Activated naive CD8-positive, alpha-beta T cell treated with anti-CD3 and anti-CD28 coated beads, Interleukin-2, amount 50 U/mL, for 24 hours (primary cell): Measurements from ENCODE around the gene MTAP.
A peak's percentile ranks its signal among the peaks of the same experiment; 100 is the strongest.

Source experiments
- ATAC-seq: fragments of 150-1000 bp; cut with Tn5 transposase; one replicate; pipeline ENCODE4 v1.10.0; 2021
- DNase-seq: peaks from one replicate; pipeline ENCODE4 v3.0.0; 2021
- H3K27ac Mint-ChIP-seq: one replicate; pipeline ENCODE4 v1.8.0; 2021; ENCODE audit warnings: mild to moderate bottlenecking, mixed read lengths
- H3K27me3 Mint-ChIP-seq: one replicate; pipeline ENCODE4 v1.8.0; 2021; ENCODE audit warnings: mixed read lengths
- H3K36me3 Mint-ChIP-seq: one replicate; pipeline ENCODE4 v1.8.0; 2021; ENCODE audit warnings: low read depth, mixed read lengths
- H3K4me1 Mint-ChIP-seq: one replicate; pipeline ENCODE4 v1.8.0; 2021; ENCODE audit warnings: mixed read lengths
- H3K4me3 Mint-ChIP-seq: one replicate; pipeline ENCODE4 v1.8.0; 2021; ENCODE audit warnings: mild to moderate bottlenecking, moderate library complexity, mixed read lengths
- H3K9me3 Mint-ChIP-seq: one replicate; pipeline ENCODE4 v1.8.0; 2021; ENCODE audit warnings: mixed read lengths

Gene MTAP

DNA sequence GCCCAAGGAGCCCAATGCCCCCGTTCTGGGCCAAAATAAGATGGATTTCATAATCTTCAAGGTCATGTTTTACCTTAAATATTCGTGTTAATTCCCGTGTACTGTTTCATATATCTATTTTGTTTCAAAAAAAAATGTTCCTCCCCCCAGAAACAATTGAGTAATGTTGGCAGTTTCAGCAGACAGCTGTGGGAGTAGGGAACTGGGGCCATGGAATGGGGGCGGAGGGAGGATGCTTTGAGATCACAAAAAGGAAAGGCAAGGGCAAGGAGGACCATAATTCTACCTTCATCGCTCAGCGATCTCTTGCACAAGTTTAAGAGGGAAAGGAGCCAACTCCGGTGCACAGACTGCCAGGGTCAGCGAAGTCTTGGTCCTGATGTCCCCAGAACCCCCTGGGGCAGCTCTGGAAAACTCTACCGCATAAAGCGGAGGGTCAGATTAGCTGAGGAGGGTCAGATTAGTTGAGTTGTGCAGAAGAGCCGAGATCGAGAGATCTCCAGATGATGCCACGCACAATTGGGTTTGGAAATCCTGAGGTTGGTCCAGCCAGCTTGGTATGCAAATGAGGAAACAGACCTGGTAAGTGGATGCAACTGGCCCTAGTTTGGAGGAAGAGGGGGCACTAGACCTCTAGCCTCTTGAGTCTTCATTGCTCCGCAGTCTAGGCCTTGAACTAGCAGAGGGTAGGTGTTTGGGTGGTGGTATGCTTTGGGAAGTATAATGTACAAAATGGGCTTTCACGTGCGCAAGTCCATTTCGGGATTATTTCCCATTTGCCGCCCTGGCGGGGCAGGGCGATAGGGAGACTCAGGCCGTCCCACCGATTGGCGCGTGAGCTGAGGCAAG, 167.7 kb downstream of the MTAP start:
- ATAC-seq, result no peak
- Mint-ChIP-seq H3K4me1 (peaks cover 37% of the 10 kb centered on the region), H3K4me3 (no peak overlapping the region), H3K27ac (no peak overlapping the region), H3K27me3 (peaks cover 92% of the 10 kb centered on the region), H3K36me3 (peaks cover 22% of the 10 kb centered on the region), H3K9me3 (peaks cover 27% of the 10 kb centered on the region)
- DNase-seq, result no peak

DNA sequence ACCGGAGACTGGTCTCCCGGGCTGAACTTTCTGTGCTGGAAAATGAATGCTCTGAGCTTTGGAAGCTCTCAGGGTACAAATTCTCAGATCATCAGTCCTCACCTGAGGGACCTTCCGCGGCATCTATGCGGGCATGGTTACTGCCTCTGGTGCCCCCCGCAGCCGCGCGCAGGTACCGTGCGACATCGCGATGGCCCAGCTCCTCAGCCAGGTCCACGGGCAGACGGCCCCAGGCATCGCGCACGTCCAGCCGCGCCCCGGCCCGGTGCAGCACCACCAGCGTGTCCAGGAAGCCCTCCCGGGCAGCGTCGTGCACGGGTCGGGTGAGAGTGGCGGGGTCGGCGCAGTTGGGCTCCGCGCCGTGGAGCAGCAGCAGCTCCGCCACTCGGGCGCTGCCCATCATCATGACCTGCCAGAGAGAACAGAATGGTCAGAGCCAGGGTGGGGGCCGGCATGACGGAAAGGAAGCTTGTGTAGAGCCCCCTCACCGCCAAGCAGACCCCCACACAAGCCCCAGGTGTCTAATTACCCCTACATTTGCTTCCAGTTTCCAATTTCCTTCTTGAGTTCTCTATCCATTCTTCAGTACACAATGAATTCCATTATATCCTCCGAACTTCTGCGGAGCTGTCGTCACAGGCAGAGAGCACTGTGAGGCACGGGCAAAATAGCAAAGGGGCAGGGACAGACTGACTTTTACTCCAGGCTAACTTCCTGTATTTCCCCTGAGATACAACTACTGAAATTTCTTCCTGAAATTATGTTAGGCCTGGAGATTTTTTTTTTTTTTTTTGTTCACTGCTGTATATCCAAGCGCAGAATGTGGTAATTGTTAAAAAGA, 168.6 kb downstream of the MTAP start:
- Mint-ChIP-seq H3K27me3 (peaks cover 92% of the 10 kb centered on the region), H3K9me3 (peaks cover 27% of the 10 kb centered on the region), H3K4me1 (peaks cover 33% of the 10 kb centered on the region), H3K4me3 (no peak overlapping the region), H3K27ac (peak overlapping the region; percentile 23), H3K36me3 (peaks cover 22% of the 10 kb centered on the region)
- ATAC-seq (no peak), DNase-seq (no peak)

DNA sequence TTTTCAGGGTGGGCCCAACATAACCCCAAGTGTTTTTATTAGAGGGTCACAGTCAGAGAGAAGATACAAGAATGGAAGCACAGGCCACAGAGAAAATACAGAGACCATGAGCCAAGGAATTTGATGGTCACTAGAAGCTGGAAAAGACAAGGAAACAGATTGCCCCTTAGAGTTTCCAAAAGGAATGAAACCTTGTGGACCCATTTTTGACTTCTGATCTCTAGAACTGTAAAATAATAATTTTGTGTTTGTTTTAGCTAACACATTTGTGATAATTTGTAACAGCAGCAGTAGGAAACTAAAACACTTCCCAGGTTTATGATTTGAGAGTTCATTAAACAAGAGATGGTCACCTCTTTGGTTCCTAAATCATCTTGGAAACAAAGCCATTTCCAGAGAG, 169.9 kb downstream of the MTAP start:
- Mint-ChIP-seq H3K9me3 (peaks cover 23% of the 10 kb centered on the region), H3K4me1 (peaks cover 29% of the 10 kb centered on the region), H3K27me3 (peaks cover 93% of the 10 kb centered on the region), H3K36me3 (peaks cover 20% of the 10 kb centered on the region), H3K27ac (no peak overlapping the region), H3K4me3 (no peak overlapping the region)
- no peak for DNase-seq
- no peak for ATAC-seq

DNA sequence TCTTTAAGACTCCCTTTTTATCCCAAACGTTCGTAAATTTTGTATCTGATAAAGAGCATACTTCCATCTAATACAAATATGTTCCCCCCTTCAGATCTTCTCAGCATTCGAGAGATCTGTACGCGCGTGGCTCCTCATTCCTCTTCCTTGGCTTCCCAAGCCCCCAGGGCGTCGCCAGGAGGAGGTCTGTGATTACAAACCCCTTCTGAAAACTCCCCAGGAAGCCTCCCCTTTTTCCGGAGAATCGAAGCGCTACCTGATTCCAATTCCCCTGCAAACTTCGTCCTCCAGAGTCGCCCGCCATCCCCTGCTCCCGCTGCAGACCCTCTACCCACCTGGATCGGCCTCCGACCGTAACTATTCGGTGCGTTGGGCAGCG, 171.9 kb downstream of the MTAP start:
- peaks cover 12% of the 10 kb centered on the region for H3K9me3 Mint-ChIP-seq
- DNase-seq (no peak), ATAC-seq (no peak)
- H3K27ac Mint-ChIP-seq, result no peak overlapping the region
- H3K4me1 Mint-ChIP-seq, result peaks cover 21% of the 10 kb centered on the region
- H3K4me3 Mint-ChIP-seq, result peak overlapping the region; percentile 72
- H3K36me3 Mint-ChIP-seq, result peaks cover 14% of the 10 kb centered on the region
- peaks cover 89% of the 10 kb centered on the region for H3K27me3 Mint-ChIP-seq

DNA sequence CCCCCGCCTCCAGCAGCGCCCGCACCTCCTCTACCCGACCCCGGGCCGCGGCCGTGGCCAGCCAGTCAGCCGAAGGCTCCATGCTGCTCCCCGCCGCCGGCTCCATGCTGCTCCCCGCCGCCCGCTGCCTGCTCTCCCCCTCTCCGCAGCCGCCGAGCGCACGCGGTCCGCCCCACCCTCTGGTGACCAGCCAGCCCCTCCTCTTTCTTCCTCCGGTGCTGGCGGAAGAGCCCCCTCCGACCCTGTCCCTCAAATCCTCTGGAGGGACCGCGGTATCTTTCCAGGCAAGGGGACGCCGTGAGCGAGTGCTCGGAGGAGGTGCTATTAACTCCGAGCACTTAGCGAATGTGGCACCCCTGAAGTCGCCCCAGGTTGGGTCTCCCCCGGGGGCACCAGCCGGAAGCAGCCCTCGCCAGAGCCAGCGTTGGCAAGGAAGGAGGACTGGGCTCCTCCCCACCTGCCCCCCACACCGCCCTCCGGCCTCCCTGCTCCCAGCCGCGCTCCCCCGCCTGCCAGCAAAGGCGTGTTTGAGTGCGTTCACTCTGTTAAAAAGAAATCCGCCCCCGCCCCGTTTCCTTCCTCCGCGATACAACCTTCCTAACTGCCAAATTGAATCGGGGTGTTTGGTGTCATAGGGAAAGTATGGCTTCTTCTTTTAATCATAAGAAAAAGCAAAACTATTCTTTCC, 172.4 kb downstream of the MTAP start:
- Mint-ChIP-seq H3K27ac (peak overlapping the region; percentile 27), H3K27me3 (peaks cover 89% of the 10 kb centered on the region), H3K4me1 (peaks cover 21% of the 10 kb centered on the region), H3K9me3 (peaks cover 14% of the 10 kb centered on the region), H3K36me3 (peaks cover 13% of the 10 kb centered on the region), H3K4me3 (peak overlapping the region; percentile 72)
- peak; percentile 55 for DNase-seq
- ATAC-seq, result peak; percentile 69

DNA sequence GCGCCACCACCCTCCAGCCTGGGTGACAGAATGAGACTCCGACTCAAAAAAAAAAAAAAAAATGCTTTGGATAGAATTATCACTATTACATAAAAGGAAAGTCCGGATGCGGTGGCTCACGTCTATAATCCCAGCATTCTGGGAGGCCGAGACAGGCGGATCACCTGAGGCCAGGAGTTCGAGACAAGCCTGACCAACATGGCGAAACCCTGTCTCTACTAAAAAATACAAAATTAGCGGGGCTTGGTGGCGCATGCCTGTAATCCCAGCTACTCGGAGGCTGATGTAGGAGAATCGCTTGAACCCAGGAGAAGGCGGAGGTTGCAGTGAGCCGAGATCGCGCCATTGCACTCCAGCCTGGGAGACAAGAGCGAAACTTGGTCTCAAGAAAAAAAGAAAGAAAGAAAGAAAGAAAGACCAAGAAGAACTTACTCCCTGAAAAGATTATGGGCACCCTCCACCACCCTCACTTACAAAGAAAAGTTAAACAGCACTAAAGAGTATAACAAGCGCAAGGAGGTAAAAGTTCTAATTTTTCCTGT, 174.0 kb downstream of the MTAP start:
- Mint-ChIP-seq H3K27me3 (peaks cover 83% of the 10 kb centered on the region), H3K27ac (no peak overlapping the region)

DNA sequence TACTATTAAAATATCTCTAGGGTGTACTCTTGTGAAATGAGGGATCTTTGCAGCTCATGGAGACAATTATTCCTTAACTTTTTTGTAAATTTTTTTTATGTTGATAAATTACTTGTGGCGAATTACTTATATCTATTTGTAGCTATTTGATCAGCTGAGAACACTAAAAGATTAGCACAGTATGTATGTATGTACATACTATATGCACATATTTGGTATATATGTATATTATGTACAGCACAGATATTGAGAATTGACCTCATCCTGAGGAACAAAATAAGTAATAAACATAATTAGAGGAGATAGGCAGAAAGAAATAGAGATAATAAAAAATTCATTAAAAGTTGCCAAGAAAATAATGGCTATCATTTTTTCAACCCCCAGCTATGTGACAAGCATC, 180.0 kb downstream of the MTAP start:
- Mint-ChIP-seq H3K27ac (no peak overlapping the region), H3K36me3 (no peaks in the 10 kb centered on the region), H3K9me3 (peaks cover 8% of the 10 kb centered on the region), H3K27me3 (peaks cover 64% of the 10 kb centered on the region), H3K4me1 (no peaks in the 10 kb centered on the region), H3K4me3 (no peak overlapping the region)
- no peak for DNase-seq
- no peak for ATAC-seq

More for the DNA sequence above, 174.0 kb downstream of the MTAP start:
- peaks cover 9% of the 10 kb centered on the region for H3K9me3 Mint-ChIP-seq
- no peak overlapping the region for H3K4me3 Mint-ChIP-seq
- peaks cover 18% of the 10 kb centered on the region for H3K4me1 Mint-ChIP-seq
- DNase-seq (no peak), ATAC-seq (no peak)
- H3K36me3 Mint-ChIP-seq, result peaks cover 5% of the 10 kb centered on the region

DNA sequence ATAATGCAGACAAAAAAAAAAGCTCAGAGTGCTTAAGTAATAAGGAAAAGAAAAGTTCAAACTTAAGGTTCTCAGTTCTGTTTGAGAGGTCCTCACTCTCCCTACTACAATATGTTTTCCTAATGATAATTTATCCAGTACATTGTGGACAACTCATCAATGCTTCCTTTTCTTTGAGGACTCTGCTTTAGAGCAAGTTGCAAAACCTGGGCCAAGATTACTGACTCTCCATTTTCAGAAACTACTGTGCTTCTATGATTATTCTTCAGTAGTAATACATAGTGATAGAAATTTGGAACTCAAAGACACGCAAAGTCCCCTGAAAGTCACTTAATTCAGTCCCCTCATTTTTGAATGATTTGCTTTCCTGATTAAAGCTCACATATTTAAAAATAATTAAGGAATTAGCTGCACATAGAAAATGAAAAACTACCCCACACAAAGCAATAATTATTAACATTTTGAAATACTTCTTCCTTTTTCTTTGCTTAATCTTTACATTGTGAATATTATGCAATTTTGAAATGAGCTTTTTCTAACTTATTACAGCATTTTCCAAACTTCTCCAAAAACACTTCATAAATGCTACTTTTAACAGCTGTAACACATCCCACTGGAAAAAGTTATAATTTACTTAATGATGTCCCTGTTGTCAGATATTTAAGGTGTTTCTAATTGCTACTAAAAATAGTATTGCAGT, 180.6 kb downstream of the MTAP start:
- H3K36me3 Mint-ChIP-seq, result no peaks in the 10 kb centered on the region
- no peak for ATAC-seq
- H3K27me3 Mint-ChIP-seq, result peaks cover 63% of the 10 kb centered on the region
- no peak for DNase-seq
- H3K4me1 Mint-ChIP-seq, result no peaks in the 10 kb centered on the region
- H3K27ac Mint-ChIP-seq, result no peak overlapping the region
- H3K9me3 Mint-ChIP-seq, result peaks cover 8% of the 10 kb centered on the region
- no peak overlapping the region for H3K4me3 Mint-ChIP-seq

DNA sequence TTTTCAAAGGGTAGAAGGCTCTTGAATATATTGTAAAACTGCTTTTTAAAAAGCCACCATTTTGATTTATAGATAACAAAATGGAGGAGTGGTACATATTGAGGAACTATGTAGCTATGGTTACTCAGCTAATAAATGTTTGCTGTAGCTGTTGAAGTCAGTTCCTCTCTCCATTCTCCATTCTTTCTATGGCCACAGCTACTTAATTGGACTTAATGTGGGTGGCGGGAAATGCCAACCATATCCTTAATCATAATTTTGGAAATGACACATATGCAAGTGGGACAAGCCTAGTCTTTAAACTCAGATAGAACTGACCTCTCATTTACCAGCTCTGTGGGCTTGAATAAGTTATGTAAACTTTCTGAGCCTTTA, 181.1 kb downstream of the MTAP start:
- DNase-seq (no peak), ATAC-seq (no peak)
- Mint-ChIP-seq H3K27me3 (peaks cover 66% of the 10 kb centered on the region), H3K36me3 (no peaks in the 10 kb centered on the region), H3K9me3 (peaks cover 8% of the 10 kb centered on the region), H3K27ac (no peak overlapping the region), H3K4me1 (no peaks in the 10 kb centered on the region), H3K4me3 (no peak overlapping the region)

DNA sequence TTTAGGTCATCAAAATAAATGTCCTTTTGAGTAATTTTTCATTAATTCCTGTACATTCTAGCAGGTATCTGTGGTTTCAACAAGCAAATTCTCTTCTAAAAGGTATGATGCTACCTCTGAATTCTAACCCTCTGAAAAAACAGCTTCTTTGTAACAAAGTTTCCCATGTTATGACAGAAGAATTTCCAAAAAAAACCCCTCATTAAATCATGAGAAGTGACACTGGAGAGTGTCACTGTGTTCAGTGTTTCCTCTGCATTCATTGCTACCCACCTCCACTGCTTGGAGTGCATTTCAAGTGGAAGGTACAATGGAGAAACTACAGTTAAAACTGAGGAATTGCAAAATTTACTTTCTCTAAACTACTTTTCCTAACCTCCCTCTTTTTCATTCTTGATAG, 181.7 kb downstream of the MTAP start:
- H3K4me1 Mint-ChIP-seq, result no peaks in the 10 kb centered on the region
- DNase-seq (no peak), ATAC-seq (no peak)
- H3K4me3 Mint-ChIP-seq, result no peak overlapping the region
- peaks cover 66% of the 10 kb centered on the region for H3K27me3 Mint-ChIP-seq
- H3K9me3 Mint-ChIP-seq, result peaks cover 12% of the 10 kb centered on the region
- H3K27ac Mint-ChIP-seq, result no peak overlapping the region
- no peaks in the 10 kb centered on the region for H3K36me3 Mint-ChIP-seq

DNA sequence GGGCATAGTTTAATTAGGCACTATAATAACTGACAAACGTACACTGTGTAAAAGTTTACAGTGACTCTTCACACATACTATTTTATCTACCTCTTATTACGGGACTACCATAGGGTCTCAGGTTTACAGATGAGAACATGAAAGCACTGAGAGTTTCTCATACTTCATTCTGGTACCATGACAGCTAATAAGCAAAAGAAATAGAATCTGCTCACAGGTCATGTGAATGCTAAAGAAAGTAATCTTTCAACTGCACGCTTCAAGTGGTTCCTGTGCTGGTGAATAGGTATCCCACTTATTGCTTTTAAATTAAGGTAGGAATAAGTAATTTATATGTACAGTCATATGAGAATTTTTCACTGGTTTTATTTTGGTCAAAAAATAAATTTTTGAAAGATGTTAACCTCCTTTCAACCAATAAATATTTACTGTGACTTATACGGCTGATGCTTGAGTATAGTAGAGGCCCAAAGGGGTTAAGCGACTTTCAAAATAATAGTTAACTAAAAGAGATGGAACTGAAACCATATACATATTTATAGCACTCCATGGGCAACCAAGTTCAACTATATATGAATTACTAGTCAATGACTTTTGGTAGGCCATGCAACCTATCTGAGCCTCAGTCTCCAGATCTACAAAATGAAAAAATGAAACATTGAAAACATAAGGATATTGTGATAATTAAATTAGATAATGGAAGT, 183.7 kb downstream of the MTAP start:
- Mint-ChIP-seq H3K36me3 (peaks cover 4% of the 10 kb centered on the region), H3K27ac (no peak overlapping the region), H3K9me3 (peaks cover 4% of the 10 kb centered on the region), H3K27me3 (peaks cover 70% of the 10 kb centered on the region), H3K4me1 (peaks cover 5% of the 10 kb centered on the region), H3K4me3 (no peak overlapping the region)
- ATAC-seq (no peak), DNase-seq (no peak)
